Fibroblast of lung (primary cell): ENCODE results near the gene BTBD2.

ENCODE experiments used
- CTCF ChIP-seq, 2 donors: IDR thresholded peaks in 1 of 2; conservative IDR thresholded peaks in 1 of 2; 1 replicate in 1 of 2; 2 replicates in 1 of 2; pipeline ENCODE4 v1.5.1; 2011 to 2012; ENCODE audit warnings: low read length in 2 of 2, control low read depth in 1 of 2, inconsistent platforms in 1 of 2, low read depth in 1 of 2, mild to moderate bottlenecking in 1 of 2
- EZH2 ChIP-seq: IDR thresholded peaks from 2 replicates; pipeline ENCODE4 v1.5.1; 2012; ENCODE audit warnings: low read length, control low read depth, mild to moderate bottlenecking; ENCODE audit errors: missing control alignments

DNA sequence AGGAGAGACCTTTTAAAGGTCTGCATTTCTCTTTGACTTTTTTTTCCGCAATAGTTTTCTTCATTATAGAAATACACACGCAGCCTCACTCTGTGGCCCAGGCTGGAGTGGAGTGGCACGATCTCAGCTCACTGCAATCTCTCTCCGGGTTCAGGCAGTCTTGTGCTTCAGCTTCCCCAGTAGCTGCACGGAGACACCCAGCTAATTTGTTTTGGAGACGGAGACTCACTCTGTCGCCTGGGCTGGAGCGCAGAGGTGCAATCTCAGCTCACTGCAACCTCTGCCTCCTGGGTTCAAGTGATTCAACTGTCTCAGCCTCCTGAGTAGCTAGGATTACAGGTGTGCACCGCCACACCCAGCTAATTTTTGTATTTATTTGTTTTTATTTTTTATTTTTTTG is 47.3 kb upstream of the BTBD2 start:
- no peak for TF ChIP-seq CTCF (conservative IDR thresholded peaks at IDR 0.05 in 1 of 2, IDR thresholded peaks at IDR 0.05 in 1 of 2; ENCODE audit: low read depth in 1 of 2, low read length in 2 of 2)
- TF ChIP-seq EZH2 = no peak
